SK-N-SH treated with all-trans-retinoic acid at 6 μM for 48 hours (cell line): Measurements from ENCODE around the gene CAMK2A.

Experiments
- ATAC-seq: fragments of 200-7000 bp; cut with Tn5 transposase; 3 replicates; pipeline ENCODE4 v1.9.1; 2020; ENCODE audit warnings: mild to moderate bottlenecking, moderate library complexity
- ARNTL ChIP-seq: fragments of 450-650 bp; formaldehyde crosslinking; IDR thresholded peaks from 2 replicates; pipeline ENCODE4 v1.5.0; 2020; ENCODE audit warnings: low read depth, mild to moderate bottlenecking, moderate library complexity, borderline replicate concordance
- BACH2 ChIP-seq: fragments of 250-450 bp; sonication (Bioruptor Pico); IDR thresholded peaks from 2 replicates; pipeline ENCODE4 v1.9.0; 2021; ENCODE audit warnings: mild to moderate bottlenecking, borderline replicate concordance
- CSRNP3 ChIP-seq: fragments of 250-450 bp; sonication (Bioruptor Pico); IDR thresholded peaks from 2 replicates; pipeline ENCODE4 v1.5.1; 2021; ENCODE audit warnings: mild to moderate bottlenecking, moderate library complexity
- GLIS3 ChIP-seq: fragments of 250-450 bp; sonication (Bioruptor Pico); IDR thresholded peaks from 2 replicates; pipeline ENCODE4 v1.5.0; 2020; ENCODE audit warnings: mild to moderate bottlenecking, moderate library complexity
- ISL1 ChIP-seq: fragments of 250-450 bp; sonication (Bioruptor Pico); IDR thresholded peaks from 2 replicates; pipeline ENCODE4 v2.1.2; 2022; ENCODE audit warnings: mild to moderate bottlenecking, moderate library complexity
- OSR1 ChIP-seq: fragments of 250-450 bp; sonication (Bioruptor Pico); IDR thresholded peaks from 2 replicates; pipeline ENCODE4 v1.8.0; 2022; ENCODE audit warnings: moderate library complexity, mild to moderate bottlenecking, inconsistent platforms
- POU6F1 ChIP-seq: fragments of 250-450 bp; sonication (Bioruptor Pico); IDR thresholded peaks from 2 replicates; pipeline ENCODE4 v1.8.0; 2021; ENCODE audit warnings: low read depth, mild to moderate bottlenecking, moderate library complexity, borderline replicate concordance
- PPARA ChIP-seq: fragments of 250-450 bp; sonication (Bioruptor Pico); IDR thresholded peaks from 2 replicates; pipeline ENCODE4 v1.5.0; 2020; ENCODE audit warnings: mild to moderate bottlenecking, borderline replicate concordance
- TCF4 ChIP-seq: fragments of 250-450 bp; sonication (Bioruptor Pico); IDR thresholded peaks from 2 replicates; pipeline ENCODE4 v1.8.0; 2021; ENCODE audit warnings: mild to moderate bottlenecking, moderate library complexity, borderline replicate concordance
- ZFP3 ChIP-seq: fragments of 250-450 bp; sonication (Bioruptor Pico); IDR thresholded peaks from 2 replicates; pipeline ENCODE4 v1.5.0; 2020; ENCODE audit warnings: mild to moderate bottlenecking, moderate library complexity
- ZNF565 ChIP-seq: fragments of 450-650 bp; formaldehyde crosslinking; conservative IDR thresholded peaks from 2 replicates; pipeline ENCODE4 v1.5.0; 2020; ENCODE audit warnings: low read depth, mild to moderate bottlenecking, moderate library complexity
- ZNF70 ChIP-seq: fragments of 450-650 bp; formaldehyde crosslinking; IDR thresholded peaks from 2 replicates; pipeline ENCODE4 v1.5.0; 2020; ENCODE audit warnings: mild to moderate bottlenecking, moderate library complexity

The CAMK2A gene

GRCh38 chr5:150172145-150172544 lies 117.4 kb downstream of the CAMK2A start:
- TF ChIP-seq ZNF70 (CRISPR knock-in tag) (no peak), OSR1 (CRISPR knock-in tag) (no peak), ARNTL (CRISPR knock-in tag) (no peak), CSRNP3 (CRISPR knock-in tag) (no peak), PPARA (CRISPR knock-in tag) (no peak), ISL1 (CRISPR knock-in tag) (no peak), POU6F1 (CRISPR knock-in tag) (no peak), TCF4 (CRISPR knock-in tag) (no peak), GLIS3 (CRISPR knock-in tag) (no peak), ZNF565 (CRISPR knock-in tag) (no peak), BACH2 (no peak), ZFP3 (CRISPR knock-in tag) (no peak)
- no peak for ATAC-seq
